ENCODE measurements around the gene LHX5. TPM values are rescaled to one million over a fixed set of nuclear protein-coding genes. Genes with fewer than 3 reads are reported as not detected.
"Not testable (repeated sequence)": the region's sequence is repeated elsewhere in the genome, so short reads cannot be mapped to it uniquely, and the experiment has no call there.

LHX5 gene
- total RNA-seq, 1 experiment from 2014 or later = not detected

GRCh38 chr12:113500782-113501311 is 29.2 kb upstream of the LHX5 start:
- H3K4me1 Mint-ChIP-seq (ENCODE audit: insufficient read depth, unreplicated experiment) = no peaks in the 10 kb centered on the region
- intact Hi-C loops (cut with micrococcal nuclease) = no loop called here
- H3K36me3 Mint-ChIP-seq (ENCODE audit: insufficient read depth, unreplicated experiment) = no peaks in the 10 kb centered on the region
- H3K9me3 Mint-ChIP-seq (ENCODE audit: unreplicated experiment) = no peaks in the 10 kb centered on the region
- BruUV-seq (replicated peaks) = no TSS peak
- ChIA-PET POLR2A (no interaction called here), CTCF (no interaction called here)
- H3K4me3 Mint-ChIP-seq (ENCODE audit: unreplicated experiment) = no peak overlapping the region
- H3K27ac Mint-ChIP-seq (ENCODE audit: low read depth, unreplicated experiment) = no peak overlapping the region
- TF ChIP-seq, protein P1, sequence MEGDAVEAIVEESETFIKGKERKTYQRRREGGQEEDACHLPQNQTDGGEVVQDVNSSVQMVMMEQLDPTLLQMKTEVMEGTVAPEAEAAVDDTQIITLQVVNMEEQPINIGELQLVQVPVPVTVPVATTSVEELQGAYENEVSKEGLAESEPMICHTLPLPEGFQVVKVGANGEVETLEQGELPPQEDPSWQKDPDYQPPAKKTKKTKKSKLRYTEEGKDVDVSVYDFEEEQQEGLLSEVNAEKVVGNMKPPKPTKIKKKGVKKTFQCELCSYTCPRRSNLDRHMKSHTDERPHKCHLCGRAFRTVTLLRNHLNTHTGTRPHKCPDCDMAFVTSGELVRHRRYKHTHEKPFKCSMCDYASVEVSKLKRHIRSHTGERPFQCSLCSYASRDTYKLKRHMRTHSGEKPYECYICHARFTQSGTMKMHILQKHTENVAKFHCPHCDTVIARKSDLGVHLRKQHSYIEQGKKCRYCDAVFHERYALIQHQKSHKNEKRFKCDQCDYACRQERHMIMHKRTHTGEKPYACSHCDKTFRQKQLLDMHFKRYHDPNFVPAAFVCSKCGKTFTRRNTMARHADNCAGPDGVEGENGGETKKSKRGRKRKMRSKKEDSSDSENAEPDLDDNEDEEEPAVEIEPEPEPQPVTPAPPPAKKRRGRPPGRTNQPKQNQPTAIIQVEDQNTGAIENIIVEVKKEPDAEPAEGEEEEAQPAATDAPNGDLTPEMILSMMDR (IDR thresholded peaks at IDR 0.05; ENCODE audit: unreplicated experiment) = no peak
- DNase-seq (ENCODE audit: unreplicated experiment) = no peak
- H3K27me3 Mint-ChIP-seq (ENCODE audit: insufficient read depth, unreplicated experiment) = peaks cover 42% of the 10 kb centered on the region

DNA sequence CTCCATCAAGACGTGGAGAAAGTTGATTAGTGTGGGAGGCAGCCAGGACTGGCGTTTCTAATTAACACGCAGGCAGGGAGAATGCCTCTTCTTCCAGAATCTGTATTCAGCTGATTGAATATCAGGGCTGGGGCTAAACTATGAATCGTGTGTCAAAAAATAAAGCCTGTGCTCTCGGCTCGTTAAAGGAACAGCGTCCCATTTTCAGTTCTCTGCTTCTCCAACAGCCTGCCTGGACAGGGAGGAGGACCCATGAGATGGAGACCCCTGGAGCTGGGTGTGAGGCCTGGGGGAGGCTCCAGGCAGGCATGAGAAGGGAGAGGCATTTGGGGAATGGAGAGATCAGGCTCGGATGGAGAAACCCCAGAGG is 28.6 kb upstream of the LHX5 start:
- no peaks in the 10 kb centered on the region for H3K9me3 Mint-ChIP-seq (ENCODE audit: unreplicated experiment)
- no peak overlapping the region for H3K27ac Mint-ChIP-seq (ENCODE audit: low read depth, unreplicated experiment)
- ChIA-PET CTCF (no interaction called here), POLR2A (no interaction called here)
- H3K36me3 Mint-ChIP-seq (ENCODE audit: insufficient read depth, unreplicated experiment) = no peaks in the 10 kb centered on the region
- DNase-seq (ENCODE audit: unreplicated experiment) = no peak
- peaks cover 39% of the 10 kb centered on the region for H3K27me3 Mint-ChIP-seq (ENCODE audit: insufficient read depth, unreplicated experiment)
- intact Hi-C loops (cut with micrococcal nuclease) = no loop called here
- BruUV-seq (replicated peaks) = no TSS peak
- no peak overlapping the region for H3K4me3 Mint-ChIP-seq (ENCODE audit: unreplicated experiment)
- H3K4me1 Mint-ChIP-seq (ENCODE audit: insufficient read depth, unreplicated experiment) = no peaks in the 10 kb centered on the region
- TF ChIP-seq, protein P1 (IDR thresholded peaks at IDR 0.05; ENCODE audit: unreplicated experiment) = no peak

DNA sequence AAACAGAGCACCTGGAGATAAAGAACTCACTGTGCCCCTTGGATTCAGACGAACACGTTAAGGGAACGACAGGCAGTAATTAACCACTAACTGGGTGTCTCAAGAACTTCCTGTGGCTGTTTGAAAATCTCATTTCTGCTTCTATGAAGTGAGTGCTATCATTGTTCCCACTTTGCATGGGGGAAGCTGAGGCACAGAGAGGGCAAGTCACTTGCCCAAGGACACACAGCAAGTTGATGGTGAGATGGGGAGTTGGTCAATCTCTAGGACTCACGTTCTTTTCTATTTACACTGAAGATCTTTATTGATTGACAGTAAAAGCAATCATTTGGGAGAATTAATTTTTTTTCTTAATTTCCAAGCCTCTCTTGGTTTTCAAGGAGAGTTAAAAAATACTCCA is 26.8 kb upstream of the LHX5 start:
- ChIA-PET CTCF (no interaction called here), POLR2A (no interaction called here)
- no TSS peak for BruUV-seq (replicated peaks)
- H3K9me3 Mint-ChIP-seq (ENCODE audit: unreplicated experiment) = no peaks in the 10 kb centered on the region
- peaks cover 39% of the 10 kb centered on the region for H3K27me3 Mint-ChIP-seq (ENCODE audit: insufficient read depth, unreplicated experiment)
- DNase-seq (ENCODE audit: unreplicated experiment) = no peak
- intact Hi-C loops (cut with micrococcal nuclease) = no loop called here
- H3K4me3 Mint-ChIP-seq (ENCODE audit: unreplicated experiment) = no peak overlapping the region
- H3K27ac Mint-ChIP-seq (ENCODE audit: low read depth, unreplicated experiment) = no peak overlapping the region
- H3K4me1 Mint-ChIP-seq (ENCODE audit: insufficient read depth, unreplicated experiment) = no peaks in the 10 kb centered on the region
- TF ChIP-seq, protein P1 (IDR thresholded peaks at IDR 0.05; ENCODE audit: unreplicated experiment) = no peak
- no peaks in the 10 kb centered on the region for H3K36me3 Mint-ChIP-seq (ENCODE audit: insufficient read depth, unreplicated experiment)

DNA sequence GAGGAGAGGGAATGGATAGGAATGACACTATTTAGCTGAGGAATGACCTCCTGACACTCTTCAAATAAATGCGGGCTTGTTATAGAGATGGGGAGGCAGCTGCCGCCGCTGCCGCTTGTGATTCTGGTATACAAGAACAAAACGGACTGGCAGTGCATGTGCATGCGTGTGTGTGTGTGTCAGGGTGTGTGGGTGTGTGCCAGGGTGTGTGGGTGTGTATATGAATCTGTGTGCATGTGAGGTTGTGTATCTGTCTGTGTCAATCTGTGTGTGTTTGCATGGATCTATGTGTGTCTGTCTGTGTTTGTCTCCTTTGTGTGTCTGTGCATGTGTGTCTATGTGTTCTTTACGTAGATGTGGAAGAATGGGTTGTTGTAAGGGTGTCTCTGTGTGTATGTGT is 26.0 kb upstream of the LHX5 start:
- H3K9me3 Mint-ChIP-seq (ENCODE audit: unreplicated experiment) = no peaks in the 10 kb centered on the region
- intact Hi-C loops (cut with micrococcal nuclease) = no loop called here
- POLR2A ChIA-PET = no interaction called here
- peaks cover 36% of the 10 kb centered on the region for H3K27me3 Mint-ChIP-seq (ENCODE audit: insufficient read depth, unreplicated experiment)
- BruUV-seq (replicated peaks) = no TSS peak
- DNase-seq (ENCODE audit: unreplicated experiment) = no peak
- CTCF ChIA-PET = no interaction called here
- H3K4me3 Mint-ChIP-seq (ENCODE audit: unreplicated experiment) = no peak overlapping the region
- H3K4me1 Mint-ChIP-seq (ENCODE audit: insufficient read depth, unreplicated experiment) = no peaks in the 10 kb centered on the region
- no peak overlapping the region for H3K27ac Mint-ChIP-seq (ENCODE audit: low read depth, unreplicated experiment)
- no peaks in the 10 kb centered on the region for H3K36me3 Mint-ChIP-seq (ENCODE audit: insufficient read depth, unreplicated experiment)
- TF ChIP-seq, protein P1 (IDR thresholded peaks at IDR 0.05; ENCODE audit: unreplicated experiment) = no peak

DNA sequence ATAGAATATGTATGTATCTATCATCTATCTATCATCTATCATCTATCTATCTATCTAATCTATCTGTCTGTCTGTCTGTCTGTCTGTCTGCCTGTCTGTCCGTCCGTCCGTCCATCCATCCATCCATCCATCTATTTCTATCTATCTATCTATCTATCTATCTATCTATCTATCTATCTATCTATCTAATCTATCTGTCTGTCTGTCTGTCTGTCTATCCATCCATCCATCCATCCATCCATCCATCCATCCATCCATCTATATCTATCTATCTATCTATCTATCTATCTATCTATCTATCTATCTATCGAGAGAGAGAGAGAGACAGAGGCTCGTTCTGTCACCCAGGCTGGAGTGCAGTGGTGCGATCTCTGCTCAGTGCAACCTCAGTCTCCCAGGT is 24.3 kb upstream of the LHX5 start:
- H3K4me1 Mint-ChIP-seq (ENCODE audit: insufficient read depth, unreplicated experiment); H3K27ac Mint-ChIP-seq (ENCODE audit: low read depth, unreplicated experiment); H3K36me3 Mint-ChIP-seq (ENCODE audit: insufficient read depth, unreplicated experiment); BruUV-seq (replicated peaks); intact Hi-C loops (cut with micrococcal nuclease); H3K4me3 Mint-ChIP-seq (ENCODE audit: unreplicated experiment); DNase-seq (ENCODE audit: unreplicated experiment); POLR2A ChIA-PET; CTCF ChIA-PET; H3K9me3 Mint-ChIP-seq (ENCODE audit: unreplicated experiment): not testable (repeated sequence)
- H3K27me3 Mint-ChIP-seq (ENCODE audit: insufficient read depth, unreplicated experiment) = peaks cover 18% of the 10 kb centered on the region

All from MCF 10A (cell line).